HG02870 (cell line): ENCODE measurements around the gene GNAI2.
"Not testable (repeated sequence)": the region's sequence is repeated elsewhere in the genome, so short reads cannot be mapped to it uniquely, and the experiment has no call there.

Experiments used
- ATAC-seq: cut with Tn5 transposase; IDR thresholded peaks from one replicate; pipeline ENCODE4 v1.9.1; 2021; ENCODE audit warnings: mild to moderate bottlenecking, moderate library complexity; ENCODE audit not compliant: unreplicated experiment

GNAI2 gene

DNA sequence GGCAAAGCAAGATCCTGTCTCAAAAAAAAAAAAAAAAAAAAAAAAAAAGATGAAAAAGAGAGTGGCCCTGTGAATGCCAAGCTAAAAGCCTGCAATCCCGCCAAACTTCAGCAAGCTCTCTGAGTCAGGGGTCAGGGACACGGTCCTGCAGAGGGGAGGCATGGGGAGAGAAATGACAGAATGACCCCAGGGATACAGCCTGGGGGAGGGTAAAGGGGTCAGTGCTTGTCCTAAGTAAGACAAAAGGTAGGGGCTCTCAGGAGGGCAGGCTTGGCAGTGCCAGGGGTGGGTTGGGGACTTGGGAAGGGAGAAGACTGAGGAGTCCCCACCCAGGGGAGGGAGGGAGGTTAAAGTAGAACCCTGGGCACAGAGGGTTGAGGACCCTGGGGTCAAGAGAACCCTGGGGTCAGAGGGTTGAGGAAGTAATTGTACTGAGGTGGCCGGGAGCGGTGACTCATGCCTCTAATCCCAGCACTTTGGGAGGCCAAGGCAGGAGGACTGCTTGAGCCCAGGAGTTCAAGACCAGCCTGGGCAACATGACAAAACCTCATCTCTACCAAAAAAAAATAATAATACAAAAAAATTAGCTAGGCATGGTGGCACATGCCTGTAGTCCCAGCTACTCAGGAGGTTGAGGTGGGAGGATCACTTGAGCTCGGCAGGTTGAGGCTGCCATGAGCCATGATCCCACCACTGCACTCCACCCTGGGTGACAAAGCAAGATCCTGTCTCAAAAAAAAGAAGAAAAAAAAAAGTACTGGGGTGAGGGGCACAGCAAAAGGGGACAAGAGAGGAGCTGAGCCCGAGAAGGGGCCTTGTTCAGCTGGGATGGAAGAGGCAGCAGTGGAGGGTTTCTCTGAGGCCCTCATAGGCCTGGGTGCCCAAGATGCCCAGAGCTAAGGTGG lies 27.7 kb downstream of the GNAI2 start:
- ATAC-seq: no peak

DNA sequence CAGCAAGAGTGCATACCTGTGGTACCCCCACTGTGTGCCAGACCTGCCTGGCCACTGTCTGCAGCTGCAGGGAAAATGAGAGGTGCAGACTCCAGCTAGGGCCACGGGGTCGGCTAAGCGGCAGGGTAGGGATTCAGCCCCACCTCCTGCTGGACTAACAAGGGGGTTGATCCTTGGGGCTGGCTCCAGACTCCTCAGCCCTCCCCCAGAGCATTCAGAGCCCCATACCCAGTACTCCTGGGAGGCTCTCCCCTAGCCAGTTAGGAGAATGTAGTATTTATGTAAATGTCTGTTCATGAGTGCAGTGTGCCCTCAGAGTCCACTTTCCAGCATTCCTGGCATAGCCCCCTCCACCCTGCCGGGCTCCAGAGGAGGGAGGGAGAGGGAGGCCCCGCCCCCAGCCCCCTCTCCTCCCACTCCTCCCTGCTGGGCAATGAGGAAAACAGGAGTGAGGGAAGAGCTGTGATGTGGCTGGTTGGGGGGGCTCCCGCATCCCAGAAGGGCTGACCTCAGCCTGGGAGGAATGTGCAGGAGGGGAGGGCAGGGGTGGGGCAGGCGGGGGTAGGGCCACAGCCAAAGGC lies 28.5 kb downstream of the GNAI2 start:
- ATAC-seq: no peak

DNA sequence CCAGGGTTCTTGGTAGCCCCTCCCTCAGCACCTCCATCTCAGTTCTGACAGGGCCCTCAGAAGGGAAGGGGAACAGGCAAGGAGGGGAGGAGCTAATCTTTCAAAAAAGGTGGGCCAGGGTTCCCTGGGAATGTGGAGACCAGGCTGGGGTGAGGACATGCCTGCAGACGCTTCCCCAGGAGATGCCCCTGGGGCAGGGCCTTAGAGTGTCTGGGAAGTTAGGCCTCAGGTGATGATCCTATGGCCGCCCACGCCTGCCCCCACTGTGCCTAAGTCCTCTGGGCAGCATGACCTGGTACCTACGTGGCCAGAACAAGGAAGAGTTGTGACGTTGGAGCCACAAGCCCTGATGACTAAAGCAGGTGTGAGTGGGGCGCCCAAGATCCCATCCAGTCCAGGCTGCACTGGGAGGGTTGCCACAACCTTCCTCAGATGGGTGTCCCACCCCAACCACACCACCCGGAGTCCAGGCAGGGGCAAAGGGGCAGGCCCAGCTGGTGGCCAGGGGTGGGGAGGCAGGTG lies 29.0 kb downstream of the GNAI2 start:
- no peak for ATAC-seq

DNA sequence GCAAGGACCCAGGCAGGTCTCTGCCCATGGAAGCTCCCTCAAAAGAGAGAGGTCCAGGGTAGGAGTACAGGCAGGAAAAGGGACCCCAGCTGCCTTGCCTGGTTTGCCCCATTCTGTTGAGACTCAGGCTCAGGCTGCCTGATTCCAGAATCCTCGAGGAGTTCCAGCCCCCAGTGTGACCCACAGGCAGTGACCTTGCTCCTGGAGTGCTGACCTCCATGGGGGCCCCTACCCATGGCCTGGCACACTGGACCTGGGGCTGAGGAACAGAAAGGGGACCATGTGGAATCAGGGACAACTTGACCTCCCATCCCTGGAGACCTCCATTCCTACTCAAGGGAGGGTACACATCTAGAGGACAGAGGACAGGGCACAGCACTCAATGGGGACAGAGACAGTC lies 29.6 kb downstream of the GNAI2 start:
- no peak for ATAC-seq

DNA sequence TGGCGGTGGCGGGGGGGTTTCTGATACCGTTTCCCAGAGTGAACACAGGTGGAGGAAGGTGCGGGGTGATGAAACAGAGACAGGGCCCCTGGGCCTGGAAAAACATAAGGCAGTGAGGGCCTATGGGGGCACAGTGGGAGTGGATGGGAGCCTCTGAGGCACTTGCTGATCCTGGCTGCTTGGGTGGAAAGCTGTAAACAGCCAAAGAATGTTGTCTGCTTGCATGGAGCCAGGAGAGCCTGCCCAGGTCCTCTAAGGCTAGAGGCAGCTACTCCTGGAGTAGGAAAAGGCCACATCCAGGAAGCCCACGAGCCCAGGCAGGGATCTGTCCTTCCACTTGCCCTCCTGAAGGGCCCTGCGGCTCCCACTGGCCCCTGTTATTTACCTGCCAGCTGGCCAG lies 30.0 kb downstream of the GNAI2 start:
- no peak for ATAC-seq

DNA sequence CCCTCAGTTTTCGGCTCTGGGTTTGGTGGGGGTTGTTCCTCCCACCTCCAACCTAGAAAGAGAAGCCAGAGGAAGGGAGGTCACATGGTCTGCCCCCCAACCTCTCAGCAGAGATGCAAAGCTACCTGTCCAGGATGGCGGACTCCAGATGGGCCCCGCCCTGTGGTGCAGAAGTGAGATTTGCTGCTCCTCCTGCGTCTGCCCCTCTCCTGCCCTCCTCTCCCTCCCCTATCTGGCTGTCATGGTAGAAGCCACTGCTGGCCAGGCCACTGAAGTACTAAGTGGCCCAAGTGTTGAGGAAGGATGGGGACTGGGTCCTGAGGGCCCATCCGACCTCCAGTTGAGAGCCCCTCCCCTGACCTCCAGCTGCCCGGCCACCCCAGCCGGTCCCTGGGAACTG lies 30.8 kb downstream of the GNAI2 start:
- ATAC-seq: no peak

DNA sequence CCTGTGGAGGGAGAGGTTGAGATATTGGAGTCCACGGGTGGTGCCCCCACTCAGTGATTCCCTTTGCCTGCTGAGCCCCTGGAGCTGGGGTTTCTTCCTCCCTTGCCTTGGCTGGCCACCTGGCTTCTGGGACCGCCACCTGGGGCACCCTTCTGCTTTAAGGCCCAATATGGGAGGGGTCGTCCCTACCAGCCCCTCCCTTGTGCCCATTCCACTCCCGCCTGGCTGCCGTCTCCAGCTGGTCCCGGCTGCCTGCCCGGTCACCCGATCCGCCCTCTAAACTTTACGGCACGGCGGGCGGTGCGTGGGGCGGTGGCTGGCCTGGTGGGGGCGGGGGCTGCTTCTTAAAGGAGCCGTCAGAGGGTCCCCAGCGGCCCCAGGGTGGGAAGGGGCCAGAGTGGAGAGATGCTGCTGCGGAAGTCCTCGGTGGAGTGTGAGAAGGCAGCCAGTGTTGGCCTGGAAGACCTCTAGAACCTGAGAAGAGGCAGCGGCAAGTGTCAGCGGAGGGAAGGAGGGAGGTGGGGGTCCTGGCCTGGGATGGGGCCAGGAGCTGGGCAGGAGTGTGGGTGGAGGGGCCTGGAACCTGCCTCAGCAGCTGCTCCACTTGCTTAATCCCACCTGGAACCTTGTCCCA lies 31.4 kb downstream of the GNAI2 start:
- ATAC-seq: no peak

DNA sequence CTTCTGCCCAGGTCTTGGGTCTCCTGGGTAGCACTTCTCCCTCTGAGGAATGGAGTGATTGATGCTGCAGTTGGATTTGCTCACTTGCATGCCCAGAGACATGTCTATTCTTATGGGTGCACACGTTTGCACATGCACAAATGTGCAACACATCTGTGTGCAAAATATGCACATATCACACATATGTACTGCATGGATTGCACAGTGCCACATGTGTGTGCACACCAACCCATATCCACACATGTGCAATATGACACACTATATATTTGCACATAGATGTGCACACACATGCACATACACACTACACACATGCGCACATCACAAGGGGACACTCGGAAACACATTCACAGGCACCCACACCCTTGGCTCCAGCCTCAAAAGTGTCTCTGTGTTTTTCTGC lies 32.3 kb downstream of the GNAI2 start:
- ATAC-seq: no peak

DNA sequence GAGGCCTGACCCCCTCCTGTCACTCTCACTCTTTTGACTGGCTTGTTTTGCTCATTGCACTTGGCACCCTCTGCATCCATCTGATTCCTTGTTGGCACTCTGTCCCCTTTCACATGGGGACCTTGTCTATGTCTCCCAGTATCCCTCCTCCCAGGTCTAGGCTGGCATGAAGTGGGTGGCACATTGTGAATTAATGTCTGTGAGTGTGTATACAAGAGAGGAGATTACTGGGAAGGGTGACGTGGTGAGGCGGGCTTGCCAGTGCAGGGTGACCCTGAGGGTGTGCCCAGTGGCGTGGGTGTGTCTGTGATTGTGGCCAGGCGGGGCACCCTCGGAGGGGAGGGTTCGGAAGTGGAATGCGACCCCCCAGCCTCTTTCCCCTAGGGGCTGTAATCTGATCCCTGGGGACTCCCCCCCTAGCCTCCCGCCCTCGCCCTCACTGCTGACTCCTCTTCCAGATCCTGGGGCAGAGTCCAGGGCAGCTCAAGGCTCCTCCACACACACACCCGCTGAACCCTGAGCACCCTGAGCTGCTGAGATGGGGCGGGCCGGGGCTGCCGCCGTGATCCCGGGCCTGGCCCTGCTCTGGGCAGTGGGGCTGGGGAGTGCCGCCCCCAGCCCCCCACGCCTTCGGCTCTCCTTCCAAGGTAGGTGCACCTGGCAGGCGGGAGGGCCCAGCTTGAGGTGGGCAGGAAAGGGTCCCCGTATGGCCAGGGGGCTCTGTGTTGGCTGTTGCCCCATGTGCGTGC lies 32.9 kb downstream of the GNAI2 start, which contains the start of gene SEMA3B:
Gene SEMA3B (plus strand): TSS at position 445 of the 749 bp plus-strand sequence. CDS start 94 bp downstream, at position 539.
- ATAC-seq: no peak

DNA sequence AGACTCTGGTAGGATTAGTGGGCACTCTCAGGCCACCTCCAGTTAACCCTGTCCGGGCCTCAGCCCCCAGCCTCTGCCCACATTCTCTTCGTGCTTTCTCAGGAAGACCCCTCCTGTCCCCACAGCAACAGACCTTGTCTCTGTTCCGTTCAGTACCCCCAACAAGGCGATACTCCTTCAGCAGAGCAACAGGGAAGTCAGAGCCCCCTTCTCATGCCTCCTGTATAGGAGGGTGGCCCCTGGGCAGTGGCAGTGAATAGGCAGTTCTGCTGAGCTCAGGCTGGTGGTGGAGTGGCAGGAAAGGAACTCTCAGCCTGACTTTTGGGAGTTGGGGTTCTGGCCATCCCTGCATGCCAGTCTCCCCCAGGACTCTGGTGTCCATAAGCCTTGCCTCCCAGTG lies 33.5 kb downstream of the GNAI2 start:
- ATAC-seq: no peak

DNA sequence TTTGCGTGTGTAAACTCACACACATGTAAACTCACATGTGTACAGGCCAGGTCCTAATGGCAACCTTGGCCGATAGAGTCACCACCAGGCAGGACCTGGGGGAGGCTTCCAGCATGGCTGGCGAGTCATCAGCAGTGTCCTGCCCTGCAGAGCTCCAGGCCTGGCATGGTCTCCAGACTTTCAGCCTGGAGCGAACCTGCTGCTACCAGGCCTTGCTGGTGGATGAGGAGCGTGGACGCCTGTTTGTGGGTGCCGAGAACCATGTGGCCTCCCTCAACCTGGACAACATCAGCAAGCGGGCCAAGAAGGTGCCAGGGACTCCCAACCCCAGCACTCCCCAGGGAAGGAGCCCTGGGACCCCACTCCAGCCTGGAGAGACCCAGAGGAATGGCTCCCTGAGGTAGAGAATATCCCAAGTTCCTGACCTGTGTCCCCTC lies 34.0 kb downstream of the GNAI2 start:
- no peak for ATAC-seq

DNA sequence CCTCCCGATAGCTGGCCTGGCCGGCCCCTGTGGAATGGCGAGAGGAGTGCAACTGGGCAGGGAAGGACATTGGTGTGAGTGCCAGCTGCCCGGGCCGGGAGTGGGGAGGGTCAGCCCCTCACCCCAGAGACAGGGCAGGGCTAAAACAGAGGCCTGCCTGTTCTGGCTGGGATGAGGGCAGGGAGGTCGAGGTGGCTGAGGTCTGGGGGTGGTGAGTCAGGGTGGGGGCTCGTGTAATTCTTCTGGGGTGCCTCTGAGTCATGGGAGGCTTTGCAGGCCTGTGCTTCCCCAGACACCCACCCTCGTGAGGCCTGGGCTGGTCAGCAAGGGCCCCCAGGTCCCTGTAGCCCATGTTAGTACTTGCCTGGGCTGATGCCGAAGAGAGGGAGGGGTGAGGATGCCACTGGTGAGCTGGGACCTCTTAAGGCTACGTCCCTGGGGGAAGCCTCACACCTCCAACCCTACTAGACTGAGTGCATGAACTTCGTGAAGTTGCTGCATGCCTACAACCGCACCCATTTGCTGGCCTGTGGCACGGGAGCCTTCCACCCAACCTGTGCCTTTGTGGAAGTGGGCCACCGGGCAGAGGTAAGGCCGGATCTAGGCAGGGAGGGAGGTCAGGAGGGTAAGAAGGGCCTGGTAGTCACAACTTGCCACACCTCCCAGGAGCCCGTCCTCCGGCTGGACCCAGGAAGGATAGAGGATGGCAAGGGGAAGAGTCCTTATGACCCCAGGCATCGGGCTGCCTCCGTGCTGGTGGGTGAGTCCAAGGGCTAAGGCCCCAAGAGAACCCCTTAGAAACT lies 34.6 kb downstream of the GNAI2 start:
- no peak for ATAC-seq

DNA sequence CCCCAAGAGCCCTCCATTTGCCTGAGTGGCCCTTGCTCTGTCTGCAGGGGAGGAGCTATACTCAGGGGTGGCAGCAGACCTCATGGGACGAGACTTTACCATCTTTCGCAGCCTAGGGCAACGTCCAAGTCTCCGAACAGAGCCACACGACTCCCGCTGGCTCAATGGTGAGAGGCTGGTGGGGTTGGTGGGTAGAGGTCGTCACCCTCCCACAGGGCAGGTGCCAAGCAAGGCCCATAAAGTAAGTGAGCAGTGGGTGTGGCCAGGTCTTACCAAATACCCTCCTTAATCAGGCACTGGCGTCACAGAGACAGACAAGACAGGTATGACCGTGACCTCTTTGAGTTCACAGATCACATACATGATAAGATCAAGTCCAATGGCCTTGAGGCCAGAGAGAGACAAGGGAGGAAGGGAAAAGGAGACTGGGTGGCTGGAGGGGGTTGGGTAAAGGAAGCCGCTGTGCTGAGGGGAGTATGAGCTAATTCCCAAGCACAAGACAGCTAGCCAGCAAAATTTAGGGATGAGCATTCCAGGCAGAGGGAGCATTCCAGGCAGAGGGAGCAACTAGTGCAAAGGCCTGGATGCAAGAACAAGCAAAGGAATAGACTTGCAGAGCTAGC lies 35.4 kb downstream of the GNAI2 start:
- no peak for ATAC-seq

DNA sequence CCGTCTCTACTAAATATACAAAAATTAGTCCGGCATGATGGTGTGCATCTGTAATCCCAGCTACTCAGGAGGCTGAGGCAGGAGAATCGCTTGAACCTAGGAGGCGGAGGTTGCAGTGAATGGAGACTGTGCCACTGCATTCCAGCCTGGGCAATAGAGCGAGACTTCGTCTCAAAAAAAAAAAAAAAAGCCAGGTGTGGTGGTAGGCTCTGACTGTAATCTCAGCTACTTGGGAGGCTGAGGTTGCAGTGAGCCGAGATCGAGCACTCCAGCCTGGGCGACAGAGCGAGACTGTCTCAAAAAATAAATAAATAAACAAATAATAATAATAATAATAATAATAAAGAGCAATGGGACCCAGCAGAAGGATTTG lies 36.5 kb downstream of the GNAI2 start:
- ATAC-seq: not testable (repeated sequence)

DNA sequence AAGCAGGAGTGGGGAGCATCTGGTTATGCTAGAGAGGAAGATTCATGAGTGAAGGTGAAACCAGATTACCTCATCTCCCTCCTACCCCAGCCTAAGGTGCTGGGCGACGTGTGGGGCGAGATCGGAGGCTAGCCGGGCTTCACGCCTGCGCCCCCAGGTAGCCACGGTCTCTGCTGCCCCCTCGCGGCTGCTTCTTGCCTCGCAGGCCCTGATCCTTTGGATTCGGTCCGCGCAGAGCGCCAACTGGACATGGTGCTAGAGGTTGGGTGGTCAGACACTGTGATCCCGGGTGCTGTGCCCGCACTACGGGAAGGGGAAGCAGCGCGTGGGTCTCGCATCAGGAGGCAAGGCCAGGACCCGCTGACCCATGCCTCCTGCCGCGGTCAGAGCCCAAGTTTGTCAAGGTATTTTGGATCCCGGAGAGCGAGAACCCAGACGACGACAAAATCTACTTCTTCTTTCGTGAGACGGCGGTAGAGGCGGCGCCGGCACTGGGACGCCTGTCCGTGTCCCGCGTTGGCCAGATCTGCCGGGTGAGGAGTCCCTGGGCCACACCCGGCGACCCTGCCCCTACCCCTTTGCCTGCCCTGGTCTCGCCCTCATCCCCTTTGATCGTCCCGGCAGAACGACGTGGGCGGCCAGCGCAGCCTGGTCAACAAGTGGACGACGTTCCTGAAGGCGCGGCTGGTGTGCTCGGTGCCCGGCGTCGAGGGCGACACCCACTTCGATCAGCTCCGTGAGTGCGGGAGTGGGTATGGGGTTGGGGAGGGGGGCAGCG lies 37.1 kb downstream of the GNAI2 start:
- ATAC-seq: peak; percentile 78

DNA sequence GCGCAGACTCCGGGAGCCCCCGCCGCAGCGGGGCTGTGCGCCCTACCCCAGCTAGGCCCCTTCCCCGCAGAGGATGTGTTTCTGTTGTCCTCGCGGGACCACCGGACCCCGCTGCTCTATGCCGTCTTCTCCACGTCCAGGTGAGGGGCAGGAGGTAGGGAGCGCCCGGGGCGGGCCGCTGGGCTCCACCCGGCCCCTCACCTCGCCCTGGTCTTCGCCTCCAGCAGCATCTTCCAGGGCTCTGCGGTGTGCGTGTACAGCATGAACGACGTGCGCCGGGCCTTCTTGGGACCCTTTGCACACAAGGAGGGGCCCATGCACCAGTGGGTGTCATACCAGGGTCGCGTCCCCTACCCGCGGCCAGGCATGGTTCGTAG lies 37.7 kb downstream of the GNAI2 start:
- no peak for ATAC-seq

DNA sequence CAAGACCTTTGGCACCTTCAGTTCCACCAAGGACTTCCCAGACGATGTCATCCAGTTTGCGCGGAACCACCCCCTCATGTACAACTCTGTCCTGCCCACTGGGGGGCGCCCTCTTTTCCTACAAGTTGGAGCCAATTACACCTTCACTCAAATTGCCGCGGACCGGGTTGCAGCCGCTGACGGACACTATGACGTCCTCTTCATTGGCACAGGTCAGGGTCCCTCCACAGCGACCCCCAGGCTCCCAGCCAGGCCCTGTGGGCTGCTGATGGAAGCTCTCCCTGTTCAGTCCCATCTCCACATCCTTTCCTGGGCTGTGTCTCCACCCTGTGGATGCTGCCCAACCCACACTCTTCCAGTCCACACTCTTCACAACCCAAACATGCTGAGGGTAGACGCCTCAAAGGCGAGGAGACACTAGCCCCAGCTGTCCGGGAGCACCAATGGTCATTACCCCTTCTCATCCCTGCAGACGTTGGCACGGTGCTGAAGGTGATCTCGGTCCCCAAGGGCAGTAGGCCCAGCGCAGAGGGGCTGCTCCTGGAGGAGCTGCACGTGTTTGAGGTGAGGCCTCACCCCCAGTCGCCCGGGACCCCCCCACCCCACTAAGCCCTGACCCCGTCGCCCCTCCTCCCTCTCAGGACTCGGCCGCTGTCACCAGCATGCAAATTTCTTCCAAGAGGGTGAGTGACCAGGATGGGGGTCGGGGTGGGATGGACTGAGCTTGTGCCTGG lies 38.5 kb downstream of the GNAI2 start:
- no peak for ATAC-seq
